ENCODE data around the gene JPH4.

The JPH4 gene

DNA sequence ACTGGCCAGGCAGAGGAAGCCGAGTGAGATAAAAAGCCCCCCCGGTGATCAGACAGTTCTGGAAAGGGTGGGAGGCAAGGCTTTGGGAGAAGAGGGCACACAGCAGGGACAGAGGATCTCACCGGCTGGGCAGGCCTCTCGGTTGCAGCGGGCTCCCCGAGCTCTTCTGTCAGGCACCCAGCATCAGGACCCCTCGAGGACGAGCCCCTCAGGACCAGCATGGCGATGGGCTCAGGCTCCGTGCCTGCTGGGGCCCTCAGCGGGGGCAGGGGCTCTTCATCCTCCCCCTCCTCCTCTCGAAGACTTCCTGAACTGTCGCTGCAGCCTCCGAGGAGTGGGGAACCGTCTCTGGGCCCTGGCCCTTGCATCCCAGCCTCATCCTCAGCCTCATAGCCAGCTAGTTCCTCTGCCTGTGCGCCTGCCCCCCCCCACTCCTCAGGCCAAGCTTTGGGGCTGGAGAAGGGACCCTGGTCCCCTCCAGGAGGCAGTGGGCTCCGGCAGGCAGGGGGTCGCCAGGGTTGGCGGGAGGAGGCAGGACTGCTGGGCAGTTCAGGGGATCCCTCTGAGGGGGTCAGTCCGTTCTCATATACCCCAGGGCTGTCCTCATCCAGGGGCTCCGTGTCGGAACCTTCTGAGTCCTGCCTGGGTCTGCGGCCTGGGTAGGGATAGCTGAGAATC lies 7.6 kb downstream of the JPH4 start:
- no peaks in the 10 kb centered on the region for H3K36me3 ChIP-seq (ENCODE audit: control insufficient read depth, insufficient read depth, low read length)
- H3K27ac ChIP-seq (ENCODE audit: low read length) = no peak overlapping the region
- peaks cover 4% of the 10 kb centered on the region; the same call in 1 of the 2 replicates for H3K4me1 ChIP-seq (ENCODE audit: control insufficient read depth, insufficient read depth, low read length)
- H3K27me3 ChIP-seq (ENCODE audit: control insufficient read depth, insufficient read depth, low read length) = peaks cover 3% of the 10 kb centered on the region; the same call in 1 of the 2 replicates
- WGBS (ENCODE audit: insufficient coverage, insufficient read length) = no CpG with 5 or more reads among the region's 23 CpGs
- H3K4me3 ChIP-seq (ENCODE audit: low read length) = no peak overlapping the region
- DNase-seq (ENCODE audit: low read depth, low spot score) = no peak
- no peaks in the 10 kb centered on the region for H3K9me3 ChIP-seq (ENCODE audit: control insufficient read depth, insufficient read depth, low read length)

DNA sequence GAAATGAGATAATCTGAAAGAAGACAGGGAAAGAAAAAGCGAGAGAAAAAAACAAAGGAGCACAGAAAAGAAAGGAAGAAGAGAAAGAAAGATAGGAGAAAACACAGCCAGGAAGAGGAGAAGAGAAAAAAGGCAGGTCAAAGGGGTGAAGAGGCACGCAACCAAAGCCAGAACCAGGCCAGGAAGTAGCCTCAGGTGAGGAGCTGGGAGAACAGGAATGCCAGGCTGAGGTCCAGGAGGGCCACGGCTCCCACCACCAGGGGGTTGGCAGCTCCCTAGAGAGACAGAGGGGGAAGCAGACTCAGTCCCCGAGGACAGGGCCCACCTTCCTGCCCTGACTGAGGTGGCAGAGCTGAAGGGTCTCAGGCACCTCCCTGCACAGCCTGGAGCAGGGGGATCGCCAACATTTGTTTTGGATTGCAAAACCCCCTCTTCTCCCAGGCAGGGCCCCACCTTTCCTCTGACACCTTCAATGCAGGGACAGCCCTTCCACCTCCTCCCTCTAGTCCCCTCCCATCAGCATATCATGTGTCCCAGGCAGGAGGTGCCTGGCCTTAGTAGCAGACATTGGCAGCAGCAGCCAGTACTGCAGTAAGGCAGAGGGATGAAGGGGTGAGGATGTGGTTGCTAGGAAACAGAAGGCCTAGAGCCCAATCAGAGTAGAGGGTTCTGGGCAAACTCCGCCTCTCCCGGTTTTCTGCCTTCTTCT lies 9.0 kb downstream of the JPH4 start:
- H3K27me3 ChIP-seq (ENCODE audit: control insufficient read depth, insufficient read depth, low read length) = no peaks in the 10 kb centered on the region
- peaks cover 4% of the 10 kb centered on the region; the same call in 1 of the 2 replicates for H3K4me1 ChIP-seq (ENCODE audit: control insufficient read depth, insufficient read depth, low read length)
- no peak overlapping the region for H3K27ac ChIP-seq (ENCODE audit: low read length)
- no peak overlapping the region for H3K4me3 ChIP-seq (ENCODE audit: low read length)
- no peak for DNase-seq (ENCODE audit: low read depth, low spot score)
- WGBS (ENCODE audit: insufficient coverage, insufficient read length) = no CpG with 5 or more reads among the region's 7 CpGs
- no peaks in the 10 kb centered on the region for H3K9me3 ChIP-seq (ENCODE audit: control insufficient read depth, insufficient read depth, low read length)
- no peaks in the 10 kb centered on the region; the same call in 1 of the 2 replicates for H3K36me3 ChIP-seq (ENCODE audit: control insufficient read depth, insufficient read depth, low read length)

DNA sequence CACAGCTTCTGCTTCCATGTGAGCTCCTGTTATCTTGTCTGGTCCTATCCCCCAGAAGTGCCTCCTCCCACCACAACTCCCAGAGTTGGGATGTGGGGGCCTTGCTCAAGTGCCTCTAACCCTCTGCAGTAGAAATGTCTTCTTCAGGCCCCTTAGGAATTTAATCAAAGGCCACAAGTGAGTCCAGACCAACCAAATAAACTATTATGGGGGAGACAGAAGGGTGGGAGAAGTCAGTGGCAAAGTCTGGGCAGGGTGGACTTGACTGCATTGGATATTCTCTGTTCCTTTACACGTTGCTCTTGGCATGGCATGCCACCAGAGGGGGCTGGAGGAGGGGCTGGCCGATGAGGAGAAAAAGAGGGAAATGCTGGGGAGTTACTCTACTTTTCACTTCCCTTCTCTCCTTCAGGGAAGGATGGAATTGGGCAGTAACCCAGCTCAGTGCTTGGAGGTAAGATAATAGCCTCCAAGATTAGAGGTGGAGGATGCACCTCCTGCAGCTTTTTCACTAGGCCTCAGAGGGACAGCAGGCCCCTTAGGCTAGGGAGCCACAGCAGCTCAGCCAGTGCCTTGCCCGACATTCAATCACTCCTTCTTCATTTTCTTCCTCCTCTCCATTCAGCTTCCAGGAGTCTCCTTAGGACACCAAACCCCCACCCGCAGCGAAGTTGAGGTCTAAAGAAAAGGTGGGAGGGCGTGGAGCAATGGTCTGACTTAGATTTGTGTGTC lies 9.8 kb downstream of the JPH4 start:
- no peaks in the 10 kb centered on the region for H3K27me3 ChIP-seq (ENCODE audit: control insufficient read depth, insufficient read depth, low read length)
- no peaks in the 10 kb centered on the region; the same call in 1 of the 2 replicates for H3K36me3 ChIP-seq (ENCODE audit: control insufficient read depth, insufficient read depth, low read length)
- no peaks in the 10 kb centered on the region for H3K9me3 ChIP-seq (ENCODE audit: control insufficient read depth, insufficient read depth, low read length)
- DNase-seq (ENCODE audit: low read depth, low spot score) = no peak
- no CpG with 5 or more reads among the region's 6 CpGs for WGBS (ENCODE audit: insufficient coverage, insufficient read length)
- no peak overlapping the region for H3K27ac ChIP-seq (ENCODE audit: low read length)
- peaks cover 4% of the 10 kb centered on the region; the same call in 1 of the 2 replicates for H3K4me1 ChIP-seq (ENCODE audit: control insufficient read depth, insufficient read depth, low read length)
- H3K4me3 ChIP-seq (ENCODE audit: low read length) = no peak overlapping the region

DNA sequence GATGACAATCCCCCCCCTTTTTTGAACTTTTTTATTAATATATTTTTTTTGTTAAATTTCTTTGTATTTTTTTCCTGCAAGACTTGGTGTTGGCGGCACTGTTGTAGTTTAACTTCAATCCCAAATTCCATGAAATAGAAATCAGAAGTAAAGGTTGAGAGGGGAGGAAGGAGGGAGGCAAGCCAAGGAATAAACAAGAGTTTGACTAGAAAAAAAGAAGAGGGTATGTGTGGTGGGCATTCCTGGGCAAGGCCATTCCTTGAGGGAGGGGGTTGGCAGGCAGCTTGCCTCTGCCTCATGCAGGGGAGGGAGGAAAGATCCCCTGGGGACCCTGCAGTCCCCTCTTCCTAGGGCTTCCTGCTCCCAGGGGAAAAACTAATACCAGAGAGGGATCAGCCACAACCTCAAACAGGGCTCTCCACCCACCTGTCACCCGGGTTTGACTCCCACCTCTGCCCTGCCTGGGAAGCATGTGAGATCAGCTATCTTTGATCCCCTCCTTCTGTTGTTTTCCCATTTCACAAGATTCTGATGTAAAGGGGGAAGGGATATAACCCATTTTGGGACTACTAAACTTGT lies 10.5 kb downstream of the JPH4 start:
- no peak for DNase-seq (ENCODE audit: low read depth, low spot score)
- H3K27ac ChIP-seq (ENCODE audit: low read length) = no peak overlapping the region
- peaks cover 5% of the 10 kb centered on the region; the same call in 1 of the 2 replicates for H3K36me3 ChIP-seq (ENCODE audit: control insufficient read depth, insufficient read depth, low read length)
- H3K27me3 ChIP-seq (ENCODE audit: control insufficient read depth, insufficient read depth, low read length) = no peaks in the 10 kb centered on the region
- H3K4me1 ChIP-seq (ENCODE audit: control insufficient read depth, insufficient read depth, low read length) = peaks cover 4% of the 10 kb centered on the region; the same call in 1 of the 2 replicates
- no peaks in the 10 kb centered on the region for H3K9me3 ChIP-seq (ENCODE audit: control insufficient read depth, insufficient read depth, low read length)
- WGBS (ENCODE audit: insufficient coverage, insufficient read length) = no CpG with 5 or more reads among the region's 2 CpGs
- no peak overlapping the region for H3K4me3 ChIP-seq (ENCODE audit: low read length)

DNA sequence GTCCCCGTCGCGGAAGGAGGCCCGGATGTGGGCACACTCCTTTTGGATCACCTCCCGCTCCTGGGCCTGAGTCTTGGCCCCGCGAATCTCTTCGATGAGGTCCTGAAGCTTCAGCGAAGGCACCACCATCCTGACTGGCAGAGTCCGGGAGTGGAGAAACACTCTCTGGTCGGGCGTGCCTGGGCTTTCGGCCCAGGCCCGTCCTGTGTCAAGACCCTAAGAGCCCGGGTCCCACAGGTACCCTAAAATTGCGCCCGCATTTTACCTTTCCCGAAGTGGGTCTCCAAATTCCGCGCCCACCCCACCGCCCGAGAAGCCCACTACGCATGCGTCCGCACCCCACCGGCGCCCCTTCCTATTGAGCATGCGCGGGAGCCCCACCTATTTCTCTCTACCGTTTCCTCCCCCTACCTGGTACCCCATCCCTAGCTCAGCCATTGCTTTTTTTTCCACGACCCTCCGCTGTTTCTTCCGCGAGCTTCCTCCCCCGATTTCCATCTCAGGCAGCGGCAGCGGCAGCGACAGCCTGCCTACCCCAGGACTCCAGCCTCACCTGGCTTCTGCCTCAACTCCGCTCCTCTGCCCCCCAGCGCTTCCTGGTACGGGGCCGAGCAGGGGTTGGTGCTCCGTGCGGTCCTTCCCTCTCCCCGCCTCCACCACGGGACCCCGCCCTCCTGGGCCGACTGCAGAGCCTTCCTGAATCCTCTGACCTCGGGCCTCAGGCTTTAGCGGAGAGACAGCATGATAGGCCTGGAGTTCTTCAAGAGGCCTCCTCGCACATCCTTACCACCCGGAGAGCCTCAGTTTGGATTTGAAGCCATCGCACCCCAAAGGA lies 11.2 kb downstream of the JPH4 start, which contains the start of gene AP1G2:
AP1G2 (minus strand) TSS at position 606 of the 835 bp plus-strand sequence; CDS start at position 129, 477 bp downstream.
- Histone ChIP-seq H3K9me3 (ENCODE audit: control insufficient read depth, insufficient read depth, low read length) (no peaks in the 10 kb centered on the region), H3K4me3 (ENCODE audit: low read length) (peak within 1 kb of the TSS; percentile 68), H3K27me3 (ENCODE audit: control insufficient read depth, insufficient read depth, low read length) (no peaks in the 10 kb centered on the region), H3K36me3 (ENCODE audit: control insufficient read depth, insufficient read depth, low read length) (peaks cover 6% of the 10 kb centered on the region; the same call in 1 of the 2 replicates), H3K27ac (ENCODE audit: low read length) (no peak within 1 kb of the TSS), H3K4me1 (ENCODE audit: control insufficient read depth, insufficient read depth, low read length) (peaks cover 4% of the 10 kb centered on the region; the same call in 1 of the 2 replicates)
- no CpG with 5 or more reads among the region's 53 CpGs for WGBS (ENCODE audit: insufficient coverage, insufficient read length)
- DNase-seq (ENCODE audit: low read depth, low spot score) = peak; percentile 72

DNA sequence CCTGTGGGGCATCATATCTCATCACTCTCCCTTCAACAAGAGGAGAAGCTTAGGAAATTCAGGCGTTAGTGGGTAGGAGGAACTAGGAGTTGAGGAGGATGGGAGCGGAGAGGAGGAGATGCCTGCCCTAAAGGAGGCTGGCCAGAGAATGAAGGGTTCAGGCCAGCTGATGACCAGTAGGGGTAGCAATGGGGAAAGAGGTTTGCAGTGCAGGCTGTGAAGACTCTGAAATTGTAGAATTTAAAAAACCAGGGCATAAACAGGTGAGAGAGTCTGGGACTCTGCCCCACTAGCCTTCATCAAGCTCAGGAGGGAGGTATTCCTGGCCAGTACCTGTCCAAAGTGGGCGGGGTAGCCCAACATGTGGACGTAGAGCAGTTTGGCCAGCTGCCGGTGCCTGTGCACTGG lies 11.8 kb downstream of the JPH4 start:
- no CpG with 5 or more reads among the region's 5 CpGs for WGBS (ENCODE audit: insufficient coverage, insufficient read length)
- Histone ChIP-seq H3K36me3 (ENCODE audit: control insufficient read depth, insufficient read depth, low read length) (peaks cover 6% of the 10 kb centered on the region; the same call in 1 of the 2 replicates), H3K9me3 (ENCODE audit: control insufficient read depth, insufficient read depth, low read length) (no peaks in the 10 kb centered on the region), H3K27me3 (ENCODE audit: control insufficient read depth, insufficient read depth, low read length) (no peaks in the 10 kb centered on the region), H3K4me3 (ENCODE audit: low read length) (peak overlapping the region; percentile 68; the same call in 1 of the 2 replicates), H3K4me1 (ENCODE audit: control insufficient read depth, insufficient read depth, low read length) (peaks cover 4% of the 10 kb centered on the region; the same call in 1 of the 2 replicates), H3K27ac (ENCODE audit: low read length) (no peak overlapping the region)
- no peak for DNase-seq (ENCODE audit: low read depth, low spot score)

DNA sequence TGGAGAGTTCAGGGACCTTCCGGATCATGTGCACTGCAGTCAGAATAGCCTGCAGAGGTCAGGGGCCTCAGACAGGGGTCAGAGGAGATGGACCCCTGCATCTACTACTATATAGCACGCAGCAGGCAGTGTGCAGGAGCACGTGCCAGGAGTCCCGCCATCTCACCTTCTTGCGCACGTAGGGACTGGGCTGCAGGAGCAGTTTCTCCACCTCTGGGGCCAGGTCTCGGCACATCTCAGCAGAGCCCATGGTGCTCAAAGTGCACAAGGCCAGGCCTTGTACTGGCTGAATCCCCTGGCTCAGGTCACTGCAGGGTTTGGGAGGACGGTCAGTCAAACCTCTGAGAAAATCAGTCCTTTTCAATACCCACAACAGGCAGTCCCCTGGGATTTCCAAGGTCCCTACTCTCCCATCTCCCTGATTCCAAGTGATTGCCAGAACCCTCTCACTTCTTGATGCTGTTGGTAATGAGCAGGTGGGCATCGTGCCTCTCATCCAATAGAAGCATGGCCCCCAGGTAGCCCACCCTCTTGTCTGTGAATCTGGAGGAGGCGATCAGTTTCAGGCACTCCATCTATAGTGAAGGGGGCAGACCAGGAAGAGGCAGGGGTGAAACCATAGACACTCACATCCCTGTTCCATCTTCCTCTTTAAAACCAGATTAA lies 12.3 kb downstream of the JPH4 start:
- no CpG with 5 or more reads among the region's 10 CpGs for WGBS (ENCODE audit: insufficient coverage, insufficient read length)
- no peaks in the 10 kb centered on the region for H3K27me3 ChIP-seq (ENCODE audit: control insufficient read depth, insufficient read depth, low read length)
- DNase-seq (ENCODE audit: low read depth, low spot score) = no peak
- H3K9me3 ChIP-seq (ENCODE audit: control insufficient read depth, insufficient read depth, low read length) = no peaks in the 10 kb centered on the region
- peaks cover 4% of the 10 kb centered on the region; the same call in 1 of the 2 replicates for H3K4me1 ChIP-seq (ENCODE audit: control insufficient read depth, insufficient read depth, low read length)
- no peak overlapping the region for H3K27ac ChIP-seq (ENCODE audit: low read length)
- peaks cover 6% of the 10 kb centered on the region; the same call in 1 of the 2 replicates for H3K36me3 ChIP-seq (ENCODE audit: control insufficient read depth, insufficient read depth, low read length)
- no peak overlapping the region; the same call in 1 of the 2 replicates for H3K4me3 ChIP-seq (ENCODE audit: low read length)

DNA sequence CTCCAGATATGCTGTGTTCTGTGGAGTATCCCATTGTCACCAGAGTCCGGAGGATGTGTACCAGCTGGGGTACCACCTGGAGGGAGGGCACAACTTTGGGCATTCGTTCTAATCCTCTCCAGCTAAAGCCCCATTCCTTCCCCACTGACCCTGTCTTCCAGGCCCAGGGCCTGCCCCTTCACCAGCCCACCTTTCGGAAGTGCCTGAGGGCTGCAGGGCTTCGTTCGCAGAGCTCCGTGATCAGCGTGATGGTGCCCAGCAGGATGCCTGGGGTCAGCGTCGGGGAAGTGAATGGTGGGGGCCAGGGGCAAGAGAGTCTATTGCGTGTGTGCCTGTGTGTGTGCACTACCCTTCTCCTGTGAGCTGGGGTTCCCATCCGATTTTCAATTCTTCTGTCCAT lies 13.0 kb downstream of the JPH4 start:
- WGBS (ENCODE audit: insufficient coverage, insufficient read length) = no CpG with 5 or more reads among the region's 11 CpGs
- Histone ChIP-seq H3K27me3 (ENCODE audit: control insufficient read depth, insufficient read depth, low read length) (no peaks in the 10 kb centered on the region), H3K4me3 (ENCODE audit: low read length) (no peak overlapping the region), H3K9me3 (ENCODE audit: control insufficient read depth, insufficient read depth, low read length) (no peaks in the 10 kb centered on the region), H3K27ac (ENCODE audit: low read length) (no peak overlapping the region), H3K36me3 (ENCODE audit: control insufficient read depth, insufficient read depth, low read length) (peaks cover 6% of the 10 kb centered on the region; the same call in 1 of the 2 replicates), H3K4me1 (ENCODE audit: control insufficient read depth, insufficient read depth, low read length) (peaks cover 4% of the 10 kb centered on the region; the same call in 1 of the 2 replicates)
- no peak for DNase-seq (ENCODE audit: low read depth, low spot score)

DNA sequence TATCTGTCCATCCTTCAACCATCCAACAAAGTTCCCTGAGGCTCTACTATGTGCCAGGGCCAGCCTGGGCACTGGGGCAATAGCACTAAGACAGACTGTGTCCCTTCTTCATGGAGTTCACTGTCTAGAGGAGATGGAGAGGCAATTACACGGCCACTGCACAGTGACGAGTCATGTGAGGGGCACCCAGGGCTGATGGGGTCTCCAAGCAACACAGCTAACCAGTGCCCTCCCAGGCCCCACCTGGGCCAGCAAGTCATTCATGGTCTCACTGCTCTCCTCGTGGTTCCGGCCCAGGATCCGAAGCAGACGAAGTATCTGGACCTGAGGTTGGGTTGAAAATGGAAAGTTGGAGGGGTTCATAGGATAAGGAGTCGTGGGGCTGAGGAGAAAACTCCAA lies 13.7 kb downstream of the JPH4 start:
- H3K36me3 ChIP-seq (ENCODE audit: control insufficient read depth, insufficient read depth, low read length) = peaks cover 8% of the 10 kb centered on the region; the same call in 1 of the 2 replicates
- H3K4me1 ChIP-seq (ENCODE audit: control insufficient read depth, insufficient read depth, low read length) = peaks cover 4% of the 10 kb centered on the region; the same call in 1 of the 2 replicates
- WGBS (ENCODE audit: insufficient coverage, insufficient read length) = no CpG with 5 or more reads among the region's 7 CpGs
- no peaks in the 10 kb centered on the region for H3K27me3 ChIP-seq (ENCODE audit: control insufficient read depth, insufficient read depth, low read length)
- H3K4me3 ChIP-seq (ENCODE audit: low read length) = no peak overlapping the region
- no peaks in the 10 kb centered on the region for H3K9me3 ChIP-seq (ENCODE audit: control insufficient read depth, insufficient read depth, low read length)
- no peak for DNase-seq (ENCODE audit: low read depth, low spot score)
- no peak overlapping the region for H3K27ac ChIP-seq (ENCODE audit: low read length)

All from iPS DF 6.9 (cell line).